Activated B cell treated with CpG ODN at 0.5 μM for 24 hours (primary cell): ENCODE data around the gene NOS1AP. TPM values are rescaled to one million over a fixed set of nuclear protein-coding genes. Genes with fewer than 3 reads are reported as not detected.

Experiments used
- ATAC-seq: fragments of 200-7000 bp; cut with Tn5 transposase; one replicate; pipeline ENCODE4 v1.10.0; 2021; ENCODE audit warnings: low read depth, mild to moderate bottlenecking, moderate library complexity
- CTCF ChIA-PET: fragments of 350-600 bp; sonication (Branson Sonifier 250); formaldehyde crosslinking; loops from one replicate; lab custom pipeline; 2021; ENCODE audit warnings: antibody characterized with exemption; lab: Charles Lee
- POLR2A ChIA-PET: fragments of 350-600 bp; sonication (Branson Sonifier 250); formaldehyde crosslinking; loops from one replicate; lab custom pipeline; 2021; ENCODE audit warnings: antibody characterized with exemption; lab: Charles Lee
- DNase-seq: peaks from one replicate; pipeline ENCODE4 v3.0.0; 2022
- H3K27ac Mint-ChIP-seq: one replicate; pipeline ENCODE4 v1.8.0; 2020; ENCODE audit warnings: mixed read lengths
- H3K27me3 Mint-ChIP-seq: one replicate; pipeline ENCODE4 v1.8.0; 2021; ENCODE audit warnings: mixed read lengths
- H3K36me3 Mint-ChIP-seq: one replicate; pipeline ENCODE4 v1.8.0; 2021; ENCODE audit warnings: low read depth, mixed read lengths
- H3K4me1 Mint-ChIP-seq: one replicate; pipeline ENCODE4 v1.8.0; 2021; ENCODE audit warnings: mixed read lengths
- H3K4me3 Mint-ChIP-seq: one replicate; pipeline ENCODE4 v1.8.0; 2020; ENCODE audit warnings: mild to moderate bottlenecking, mixed read lengths
- H3K9me3 Mint-ChIP-seq: one replicate; pipeline ENCODE4 v1.8.0; 2020; ENCODE audit warnings: mixed read lengths
- intact Hi-C: fragments of 100-400 bp; cut with micrococcal nuclease; formaldehyde crosslinking; loops from one replicate; pipeline ENCODE4 v1.15.1; 2024
- total RNA-seq: library from RNA; stranded (reverse); gene quantifications from 2 replicates; pipeline ENCODE4 v1.2.3, GENCODE V29; 2022
- TF ChIP-seq, protein P1 (sequence below): fragments of 200-600 bp; IDR thresholded peaks from one replicate; pipeline ENCODE4 v1.8.0; 2022; ENCODE audit warnings: antibody characterized with exemption, mild to moderate bottlenecking

The NOS1AP gene
- total RNA-seq, 1 donor from 2014 or later = not detected

- ATAC-seq (no peak), DNase-seq (no peak)
- intact Hi-C loops = no loop called here
- H3K9me3 Mint-ChIP-seq = peaks cover 8% of the 10 kb centered on the region
- POLR2A ChIA-PET = no interaction called here
- CTCF ChIA-PET = no interaction called here
- H3K27me3 Mint-ChIP-seq = peaks cover 47% of the 10 kb centered on the region
- no peaks in the 10 kb centered on the region for H3K36me3 Mint-ChIP-seq
- H3K4me3 Mint-ChIP-seq = no peak overlapping the region
- TF ChIP-seq, protein P1, sequence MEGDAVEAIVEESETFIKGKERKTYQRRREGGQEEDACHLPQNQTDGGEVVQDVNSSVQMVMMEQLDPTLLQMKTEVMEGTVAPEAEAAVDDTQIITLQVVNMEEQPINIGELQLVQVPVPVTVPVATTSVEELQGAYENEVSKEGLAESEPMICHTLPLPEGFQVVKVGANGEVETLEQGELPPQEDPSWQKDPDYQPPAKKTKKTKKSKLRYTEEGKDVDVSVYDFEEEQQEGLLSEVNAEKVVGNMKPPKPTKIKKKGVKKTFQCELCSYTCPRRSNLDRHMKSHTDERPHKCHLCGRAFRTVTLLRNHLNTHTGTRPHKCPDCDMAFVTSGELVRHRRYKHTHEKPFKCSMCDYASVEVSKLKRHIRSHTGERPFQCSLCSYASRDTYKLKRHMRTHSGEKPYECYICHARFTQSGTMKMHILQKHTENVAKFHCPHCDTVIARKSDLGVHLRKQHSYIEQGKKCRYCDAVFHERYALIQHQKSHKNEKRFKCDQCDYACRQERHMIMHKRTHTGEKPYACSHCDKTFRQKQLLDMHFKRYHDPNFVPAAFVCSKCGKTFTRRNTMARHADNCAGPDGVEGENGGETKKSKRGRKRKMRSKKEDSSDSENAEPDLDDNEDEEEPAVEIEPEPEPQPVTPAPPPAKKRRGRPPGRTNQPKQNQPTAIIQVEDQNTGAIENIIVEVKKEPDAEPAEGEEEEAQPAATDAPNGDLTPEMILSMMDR = no peak
- no peaks in the 10 kb centered on the region for H3K4me1 Mint-ChIP-seq
- H3K27ac Mint-ChIP-seq = no peak overlapping the region
Measured at GRCh38 chr1:162107911-162108310, 38.4 kb downstream of the NOS1AP start.

- no peak for ATAC-seq
Measured at GRCh38 chr1:162108426-162108825, 38.9 kb downstream of the NOS1AP start.

GRCh38 chr1:162110910-162111309 is 41.4 kb downstream of the NOS1AP start:
- Mint-ChIP-seq H3K4me3 (no peak overlapping the region), H3K9me3 (peaks cover 8% of the 10 kb centered on the region), H3K27ac (no peak overlapping the region), H3K4me1 (no peaks in the 10 kb centered on the region), H3K27me3 (peaks cover 25% of the 10 kb centered on the region), H3K36me3 (no peaks in the 10 kb centered on the region)
- ATAC-seq (no peak), DNase-seq (no peak)
- intact Hi-C loops = no loop called here
- ChIA-PET CTCF (no interaction called here), POLR2A (no interaction called here)
- TF ChIP-seq, protein P1 = no peak

More at GRCh38 chr1:162108426-162108825, 38.9 kb downstream of the NOS1AP start:
- TF ChIP-seq, protein P1 = no peak
- ChIA-PET CTCF (no interaction called here), POLR2A (no interaction called here)
- intact Hi-C loops = no loop called here
- Mint-ChIP-seq H3K4me1 (no peaks in the 10 kb centered on the region), H3K9me3 (peaks cover 8% of the 10 kb centered on the region), H3K27me3 (peaks cover 45% of the 10 kb centered on the region), H3K36me3 (no peaks in the 10 kb centered on the region), H3K4me3 (no peak overlapping the region), H3K27ac (no peak overlapping the region)
- DNase-seq = no peak

DNA sequence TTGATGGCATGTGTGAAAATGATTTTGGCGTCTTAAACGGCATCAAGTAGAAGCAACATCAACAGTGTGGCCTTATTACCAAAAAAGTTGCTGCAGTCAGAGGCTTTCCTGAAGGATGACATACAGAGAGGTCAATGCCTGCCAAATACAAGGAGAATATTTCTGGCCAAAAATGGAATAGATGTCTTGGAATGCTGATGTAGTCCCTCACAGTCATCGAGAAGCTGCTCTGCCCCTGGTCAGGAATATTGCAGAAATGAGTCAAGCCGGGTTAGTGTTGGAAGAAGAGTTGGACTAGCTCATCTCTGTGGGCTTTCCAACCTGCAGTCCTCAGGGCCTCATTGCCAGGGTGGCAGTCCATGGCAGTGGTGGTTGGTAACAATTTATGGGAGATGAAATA is 42.1 kb downstream of the NOS1AP start:
- Mint-ChIP-seq H3K4me3 (no peak overlapping the region), H3K36me3 (no peaks in the 10 kb centered on the region), H3K27me3 (peaks cover 26% of the 10 kb centered on the region), H3K9me3 (peaks cover 8% of the 10 kb centered on the region), H3K27ac (no peak overlapping the region), H3K4me1 (no peaks in the 10 kb centered on the region)
- TF ChIP-seq, protein P1 = no peak
- ATAC-seq (no peak), DNase-seq (no peak)
- intact Hi-C loops = no loop called here
- ChIA-PET POLR2A (no interaction called here), CTCF (no interaction called here)

DNA sequence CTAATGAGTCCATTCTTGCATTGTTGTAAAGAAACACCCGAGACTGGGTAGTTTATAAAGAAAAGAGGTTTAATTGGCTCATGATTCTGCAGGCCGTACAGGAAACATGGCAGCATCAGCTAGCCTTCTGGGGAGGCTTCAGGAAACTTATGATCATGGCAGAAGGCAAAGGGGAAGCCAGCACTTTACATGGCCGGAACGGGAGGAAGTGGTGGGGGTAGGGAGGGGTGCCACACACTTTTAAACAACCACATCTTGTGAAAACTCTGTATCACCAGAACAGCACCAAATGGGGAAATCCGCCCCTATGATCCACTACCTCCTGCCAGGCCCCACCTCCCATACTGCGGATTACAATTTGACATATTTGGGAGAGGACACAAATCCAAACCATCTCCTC is 43.9 kb downstream of the NOS1AP start:
- TF ChIP-seq, protein P1 = no peak
- Mint-ChIP-seq H3K27ac (no peak overlapping the region), H3K36me3 (no peaks in the 10 kb centered on the region), H3K9me3 (peaks cover 8% of the 10 kb centered on the region), H3K4me1 (no peaks in the 10 kb centered on the region), H3K4me3 (no peak overlapping the region), H3K27me3 (peaks cover 21% of the 10 kb centered on the region)
- DNase-seq (no peak), ATAC-seq (no peak)
- intact Hi-C loops = no loop called here
- ChIA-PET POLR2A (no interaction called here), CTCF (no interaction called here)
